ENCODE measurements around the gene STK33. TPM values are rescaled to one million over a fixed set of nuclear protein-coding genes. Genes with fewer than 3 reads are reported as not detected.

Gene STK33
- total RNA-seq, 1 donor from 2014 or later, result 0.52 TPM

DNA sequence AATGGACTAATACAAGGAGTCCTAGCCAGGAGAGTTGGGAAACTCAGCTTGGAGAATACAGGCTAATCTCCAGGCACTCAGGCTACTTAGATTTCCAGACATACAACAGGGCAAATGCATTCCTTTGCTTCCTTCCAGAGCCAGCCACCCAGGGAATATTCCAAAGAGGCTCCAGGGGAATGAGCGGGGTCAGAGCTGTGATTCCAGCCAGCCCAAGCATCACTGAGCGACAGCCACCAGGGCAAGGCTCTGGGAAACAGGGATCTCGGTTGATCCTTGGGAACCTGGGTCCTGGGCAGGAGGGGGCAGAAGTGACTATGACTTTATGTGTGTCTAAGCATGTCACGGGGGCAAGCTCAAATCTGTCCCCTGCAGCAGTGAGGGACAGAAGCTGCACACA is 218.1 kb downstream of the STK33 start:
- intact Hi-C loops (cut with micrococcal nuclease), result no loop called here

- intact Hi-C loops (cut with micrococcal nuclease), result no loop called here
Observed at GRCh38 chr11:8375460-8375859, 218.6 kb downstream of the STK33 start.

DNA sequence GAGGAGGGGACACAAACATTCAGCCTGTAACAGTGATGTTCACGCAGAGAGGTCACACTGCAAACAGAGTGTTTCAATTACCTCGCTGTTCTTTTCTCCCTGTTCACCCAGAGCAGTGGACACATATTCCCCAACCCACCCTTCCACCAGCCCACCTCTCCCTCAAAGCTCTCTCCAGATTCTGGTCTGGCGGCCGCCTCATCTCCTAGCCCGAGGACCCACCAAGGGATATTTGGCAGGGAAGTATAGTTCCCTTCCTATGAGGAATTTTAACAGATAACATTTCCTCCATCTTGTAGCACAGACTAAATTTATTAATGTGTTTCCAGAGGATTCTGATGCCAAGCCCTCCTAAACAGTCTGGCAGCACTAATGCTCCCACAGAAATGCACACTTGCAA is 219.3 kb downstream of the STK33 start:
- intact Hi-C loops (cut with micrococcal nuclease), result no loop called here

GRCh38 chr11:8373519-8374432 is 220.3 kb downstream of the STK33 start:
- intact Hi-C loops (cut with micrococcal nuclease), result no loop called here

GRCh38 chr11:8372641-8373381 is 221.2 kb downstream of the STK33 start:
- intact Hi-C loops (cut with micrococcal nuclease), result no loop called here

DNA sequence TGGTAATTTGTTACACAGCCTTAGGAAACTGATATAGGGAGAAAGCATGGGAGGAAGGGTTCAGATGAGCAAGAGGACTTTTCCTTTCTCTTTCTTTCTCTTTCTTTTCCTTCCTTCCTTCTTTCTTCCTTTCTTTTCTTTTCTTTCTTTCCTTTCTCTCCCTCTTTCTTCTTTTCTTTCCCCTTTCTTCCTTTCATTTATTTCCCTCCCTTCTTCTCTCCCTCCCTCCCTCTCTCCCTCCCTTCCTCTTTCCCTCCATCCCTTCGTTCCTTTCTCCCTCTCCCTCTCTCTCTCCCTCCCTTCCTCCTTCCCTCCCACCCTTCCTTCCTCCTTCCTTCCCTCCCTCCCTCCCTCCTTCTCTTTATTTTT is 222.5 kb downstream of the STK33 start:
- intact Hi-C loops (cut with micrococcal nuclease), result no loop called here

- intact Hi-C loops (cut with micrococcal nuclease), result no loop called here
Observed at GRCh38 chr11:8370812-8371515, 223.1 kb downstream of the STK33 start.

DNA sequence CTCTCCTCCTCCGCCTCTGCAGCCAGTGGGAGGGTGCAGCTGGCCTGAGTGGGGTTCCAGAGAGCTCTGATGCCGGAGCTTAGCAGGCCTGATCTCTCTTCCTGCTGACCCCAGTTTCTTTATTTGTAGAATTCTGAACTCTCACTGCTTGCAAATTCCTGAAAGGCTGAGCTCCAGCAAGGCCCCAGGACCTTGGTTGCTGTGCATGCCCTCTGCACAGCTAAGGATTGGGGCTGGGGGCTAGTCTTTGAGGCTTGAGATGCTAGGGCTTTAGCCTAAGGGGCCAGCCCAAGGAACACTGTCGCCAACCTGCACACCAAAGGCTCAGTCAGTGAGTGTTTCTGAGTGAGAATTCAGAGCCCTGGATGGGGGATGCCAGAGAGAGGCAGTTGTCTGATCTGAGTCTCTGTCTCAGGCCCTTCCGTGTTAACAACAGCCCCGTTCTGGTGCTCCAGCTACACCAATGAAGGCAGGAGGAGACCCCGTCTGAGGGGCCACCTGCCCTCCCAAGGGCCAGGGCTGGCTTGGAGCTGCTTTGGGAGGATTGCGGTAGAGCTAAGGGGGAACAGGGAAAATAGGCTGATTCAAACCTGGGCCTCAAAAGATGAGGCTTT is 224.3 kb downstream of the STK33 start:
- intact Hi-C loops (cut with micrococcal nuclease), result no loop called here

DNA sequence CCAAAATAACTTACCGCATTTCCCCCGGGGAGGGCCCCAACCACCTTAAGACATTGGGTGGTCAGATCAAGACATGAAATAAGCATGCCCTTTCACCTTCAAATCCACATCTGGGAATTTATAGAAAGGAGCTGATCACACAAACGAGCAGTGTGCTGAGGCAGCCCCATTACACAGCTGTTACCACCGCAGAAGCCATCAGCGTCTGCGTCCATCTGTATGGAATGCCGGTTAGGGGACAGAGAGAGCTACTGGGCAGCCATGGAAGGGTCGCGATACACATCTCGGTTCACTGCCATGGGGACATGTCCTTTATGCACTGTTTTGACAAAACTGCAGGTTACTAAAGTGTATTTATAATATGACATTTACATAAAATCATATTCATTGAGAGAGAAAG is 225.3 kb downstream of the STK33 start:
- intact Hi-C loops (cut with micrococcal nuclease), result no loop called here

DNA sequence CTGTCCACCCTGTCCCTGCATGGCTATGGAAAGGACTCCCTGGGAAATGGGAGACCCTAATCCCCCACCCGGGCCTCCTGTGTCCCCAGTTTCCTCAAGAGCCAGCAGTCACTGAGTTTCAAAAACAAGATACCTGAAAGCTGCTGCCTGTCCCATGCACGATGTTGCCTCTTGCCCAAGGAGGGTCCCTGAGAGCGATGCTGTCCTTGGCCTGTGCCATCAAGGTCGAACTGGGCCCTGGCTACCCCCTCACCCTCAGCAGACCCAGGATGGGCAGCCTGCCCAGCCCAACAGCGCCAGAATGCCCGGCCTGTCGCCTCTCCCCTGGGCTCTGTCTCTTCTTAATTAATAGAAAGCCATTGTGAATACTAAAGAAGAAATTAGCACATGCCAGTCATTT is 225.8 kb downstream of the STK33 start:
- intact Hi-C loops (cut with micrococcal nuclease), result no loop called here

DNA sequence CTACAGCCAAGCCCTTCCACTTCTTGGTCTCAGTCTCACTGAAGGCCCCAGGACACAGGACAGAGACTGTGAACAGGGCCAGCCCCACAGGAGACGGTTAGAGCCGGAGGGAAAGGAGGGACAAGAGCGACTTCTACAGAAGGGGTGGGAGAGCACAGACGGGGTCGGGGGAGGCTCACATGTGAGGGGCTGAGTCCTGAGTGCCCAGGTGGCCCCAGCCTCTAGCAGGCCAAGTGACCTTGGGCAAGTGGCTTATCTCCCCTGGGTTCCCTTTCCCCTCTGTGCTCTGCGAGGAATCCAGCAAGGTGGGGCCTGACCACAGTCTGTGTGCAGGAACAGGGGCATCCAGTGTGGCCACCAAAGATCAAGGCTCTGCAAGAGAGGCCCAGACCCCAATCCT is 227.7 kb downstream of the STK33 start:
- intact Hi-C loops (cut with micrococcal nuclease), result no loop called here

DNA sequence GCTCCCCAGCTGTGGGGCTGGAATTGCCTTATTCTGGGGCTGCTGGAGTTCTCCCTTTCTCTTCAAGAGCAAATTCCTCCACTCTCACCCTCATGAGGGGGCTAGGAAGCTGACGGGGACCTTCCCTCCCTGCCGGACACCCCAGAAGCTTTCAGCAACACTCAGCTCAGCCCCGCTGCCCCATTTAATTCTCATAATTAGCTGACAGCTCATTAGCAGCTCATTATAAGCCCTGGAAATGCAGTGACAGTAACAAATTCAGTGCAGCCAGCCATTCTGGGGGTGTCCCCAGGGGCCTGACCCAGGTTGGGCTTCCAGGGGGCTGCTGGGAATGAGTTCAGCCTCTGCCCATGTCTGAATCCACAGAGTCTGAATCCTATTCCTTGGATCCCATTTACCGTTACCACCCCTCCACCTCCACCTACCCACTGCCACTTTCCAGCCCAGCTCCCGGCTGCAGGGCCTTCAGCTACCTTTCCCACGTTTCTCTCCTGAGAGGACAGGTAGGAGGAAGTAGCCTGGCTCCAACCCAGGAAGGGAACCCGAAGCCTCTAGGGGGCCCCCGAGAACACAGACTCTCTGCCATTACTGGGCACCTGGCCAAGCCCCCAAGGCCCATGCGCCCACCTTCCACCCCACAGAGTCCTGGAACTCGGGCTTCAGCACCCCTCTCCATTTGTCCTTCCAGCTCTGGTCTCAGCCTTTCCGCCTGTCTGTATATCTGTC is 228.6 kb downstream of the STK33 start:
- intact Hi-C loops (cut with micrococcal nuclease), result no loop called here

- intact Hi-C loops (cut with micrococcal nuclease), result no loop called here
Observed at GRCh38 chr11:8363921-8364320, 230.1 kb downstream of the STK33 start.

DNA sequence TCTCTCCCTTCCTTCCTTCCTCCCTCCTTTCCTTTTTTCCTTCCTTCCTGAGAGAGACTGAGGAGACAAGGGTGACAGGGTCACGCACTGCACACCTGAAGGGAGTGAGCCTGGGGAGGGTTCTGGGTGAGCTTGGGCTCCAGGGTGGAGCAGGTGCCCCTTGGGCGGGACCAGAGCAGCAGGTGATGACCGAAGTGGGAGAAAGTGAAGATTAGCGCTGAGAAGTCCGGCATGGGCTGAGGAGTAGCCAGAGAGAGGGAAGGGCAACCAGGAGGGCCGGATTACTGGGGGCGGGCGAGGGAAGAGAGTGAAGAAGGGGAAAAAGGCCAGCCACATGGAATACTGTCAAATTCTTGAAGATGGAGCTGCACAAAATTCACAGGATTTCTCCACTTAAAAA is 231.1 kb downstream of the STK33 start:
- intact Hi-C loops (cut with micrococcal nuclease), result no loop called here

DNA sequence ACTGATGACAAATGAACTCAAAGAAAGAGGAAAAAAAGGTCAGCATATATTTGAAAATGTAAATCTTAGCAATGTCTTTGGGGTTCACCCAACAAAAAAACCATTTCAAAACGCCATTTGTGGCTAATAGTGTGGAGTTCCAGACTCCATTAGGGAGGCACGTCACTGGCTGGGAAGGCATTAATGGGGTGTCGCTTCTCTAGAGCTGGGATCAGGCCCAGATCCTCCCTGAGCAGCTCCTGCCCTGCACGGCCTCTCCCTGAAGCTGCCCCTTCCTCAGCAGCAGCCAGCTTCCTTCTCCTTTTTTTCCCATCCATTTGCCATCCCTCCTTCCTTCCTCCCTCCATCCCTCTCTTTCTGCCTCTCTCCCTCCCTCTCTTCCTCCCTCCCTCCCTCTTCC is 231.5 kb downstream of the STK33 start:
- intact Hi-C loops (cut with micrococcal nuclease), result no loop called here

DNA sequence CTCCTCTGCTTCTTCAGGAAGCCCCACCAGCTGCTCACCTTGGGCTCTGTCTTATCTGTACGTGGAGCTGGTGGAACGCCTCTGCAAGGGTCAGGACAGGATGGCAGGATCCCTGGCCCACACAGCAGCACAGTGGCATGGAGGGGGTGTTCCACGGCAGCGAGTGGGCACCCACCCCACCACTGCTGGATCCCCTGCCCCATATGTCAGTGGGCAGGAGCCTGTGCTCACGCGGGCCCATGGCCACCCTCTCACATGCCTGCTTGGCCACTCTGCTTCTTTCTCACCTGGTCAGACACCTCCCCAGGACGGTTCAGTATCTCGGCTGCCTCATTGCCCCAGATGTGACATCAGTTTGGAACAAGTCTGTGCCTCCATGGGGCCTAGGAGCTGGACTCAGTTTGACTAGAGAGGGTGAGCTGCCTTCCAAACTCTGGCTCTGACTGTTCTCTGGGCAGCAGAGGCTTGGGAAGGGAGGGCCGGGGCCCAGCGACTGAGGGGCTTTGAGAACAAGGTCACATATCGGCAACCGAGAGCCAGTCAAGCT is 232.3 kb downstream of the STK33 start:
- intact Hi-C loops (cut with micrococcal nuclease), result no loop called here

DNA sequence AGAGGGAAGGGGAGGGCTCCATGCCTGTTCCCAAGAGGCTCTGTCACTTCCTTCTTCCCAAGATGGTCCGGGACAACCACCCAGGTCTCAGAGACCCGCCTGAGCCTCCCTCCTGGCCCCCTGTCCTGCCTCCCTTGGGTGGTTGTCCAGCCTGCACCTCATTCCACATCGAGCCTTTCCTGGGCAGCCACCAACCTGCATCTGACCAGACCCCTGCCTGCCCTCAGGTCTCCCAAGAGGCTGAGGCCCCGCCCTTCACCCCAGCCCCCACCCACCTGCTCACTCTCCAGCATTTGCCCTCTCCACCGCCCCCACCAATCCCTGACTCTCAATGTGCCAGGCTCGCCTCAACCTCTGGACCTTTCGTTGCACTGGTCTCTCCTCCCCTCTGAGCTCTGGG is 232.8 kb downstream of the STK33 start:
- intact Hi-C loops (cut with micrococcal nuclease), result no loop called here

DNA sequence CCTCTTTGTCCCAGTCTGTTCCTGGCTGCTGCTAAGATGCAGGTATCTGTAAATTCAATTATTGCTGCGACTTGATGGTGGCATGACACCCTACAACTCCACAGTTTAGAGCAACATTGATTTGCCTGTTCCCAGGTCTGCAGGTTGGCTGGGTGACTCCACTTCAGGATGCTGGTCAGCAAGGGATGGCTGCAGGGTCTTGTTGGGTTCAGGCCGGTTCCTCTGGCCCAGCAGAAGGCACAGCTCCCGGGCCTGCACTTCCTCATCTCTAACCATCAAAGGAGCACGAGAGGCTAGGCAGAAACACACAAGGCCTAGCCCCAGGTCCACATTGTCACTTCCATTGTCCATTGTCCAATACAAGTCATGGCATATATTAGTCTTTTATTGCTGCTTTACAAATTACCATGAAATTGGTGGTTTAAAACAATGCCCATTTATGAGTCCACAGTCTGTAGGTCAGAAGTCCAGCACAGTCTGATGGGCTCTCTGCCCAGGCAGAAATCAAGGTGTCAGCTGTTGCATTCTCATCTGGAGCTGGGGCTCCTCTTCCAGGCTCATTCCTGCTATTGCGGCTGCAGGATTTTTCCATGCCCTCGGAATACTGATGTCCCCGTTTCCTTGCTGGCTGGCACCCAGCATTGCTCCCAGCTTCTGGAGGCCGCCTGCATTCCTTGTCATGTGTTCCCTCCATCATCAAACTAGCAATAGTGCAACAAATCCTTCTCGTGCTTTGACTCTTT is 233.8 kb downstream of the STK33 start:
- intact Hi-C loops (cut with micrococcal nuclease), result no loop called here

DNA sequence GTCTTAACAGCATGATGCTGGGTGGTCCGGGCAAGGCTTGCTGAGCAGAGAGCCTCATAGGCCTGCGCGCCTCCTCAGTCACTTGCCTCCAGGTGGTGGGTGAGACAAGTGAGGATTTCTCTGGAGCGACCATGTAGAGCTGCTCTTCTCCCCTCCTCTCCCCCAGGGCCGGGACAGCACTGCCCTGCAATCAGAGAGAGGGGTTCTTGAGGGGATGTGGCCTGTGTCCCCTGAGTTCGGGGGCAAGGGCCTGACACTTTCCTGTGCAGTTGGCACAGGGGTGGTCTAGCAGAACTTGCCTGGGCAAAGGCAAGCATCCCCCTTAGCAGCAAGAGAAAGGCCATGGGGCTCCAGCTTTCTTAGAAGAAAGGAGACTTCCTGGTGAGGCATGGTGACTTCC is 234.5 kb downstream of the STK33 start:
- intact Hi-C loops (cut with micrococcal nuclease), result no loop called here
